ENCODE results near the gene NELFB.

The NELFB gene

GRCh38 chr9:137263506-137263905, 8.4 kb downstream of the NELFB start:
- intact Hi-C loops (cut with DNase I) = no loop called here
- no peak for DNase-seq

- intact Hi-C loops (cut with DNase I) = no loop called here
- no peak for DNase-seq
Observed at GRCh38 chr9:137264067-137264466, 8.9 kb downstream of the NELFB start.

- DNase-seq = peak in 1 of 10 donors; percentile 83
Observed at GRCh38 chr9:137265496-137266161, 10.5 kb downstream of the NELFB start.

GRCh38 chr9:137266162-137266527, 11.0 kb downstream of the NELFB start:
- peak in 1 of 10 donors; percentile 85 for DNase-seq
- intact Hi-C loops (cut with DNase I) = no loop called here

More at GRCh38 chr9:137265496-137266161, 10.5 kb downstream of the NELFB start:
- intact Hi-C loops (cut with DNase I) = no loop called here

- DNase-seq = peak in 1 of 10 donors; percentile 68
- intact Hi-C loops (cut with DNase I) = no loop called here
Observed at GRCh38 chr9:137266585-137267453, 11.7 kb downstream of the NELFB start.

- intact Hi-C loops (cut with DNase I) = no loop called here
- no peak for DNase-seq
Observed at GRCh38 chr9:137267933-137268355, 12.8 kb downstream of the NELFB start.

GRCh38 chr9:137268538-137269201, 13.5 kb downstream of the NELFB start:
- intact Hi-C loops (cut with DNase I) = no loop called here
- DNase-seq = no peak

- peak in 1 of 10 donors; percentile 72 for DNase-seq
- intact Hi-C loops (cut with DNase I) = no loop called here
Observed at GRCh38 chr9:137269231-137269772, 14.2 kb downstream of the NELFB start.

- DNase-seq = peak in 1 of 10 donors; percentile 79
Observed at GRCh38 chr9:137270929-137271695, 16.0 kb downstream of the NELFB start.

GRCh38 chr9:137271696-137272076, 16.6 kb downstream of the NELFB start:
- intact Hi-C loops (cut with DNase I) = no loop called here
- DNase-seq = no peak

More at GRCh38 chr9:137270929-137271695, 16.0 kb downstream of the NELFB start:
- intact Hi-C loops (cut with DNase I) = no loop called here

- intact Hi-C loops (cut with DNase I) = no loop called here
Observed at GRCh38 chr9:137272241-137273094, 17.3 kb downstream of the NELFB start.

GRCh38 chr9:137273095-137273490, 18.0 kb downstream of the NELFB start:
- intact Hi-C loops (cut with DNase I) = no loop called here
- DNase-seq = peak in 1 of 10 donors; percentile 44

More at GRCh38 chr9:137272241-137273094, 17.3 kb downstream of the NELFB start:
- DNase-seq = peak in 1 of 10 donors; percentile 74

GRCh38 chr9:137273611-137274320, 18.6 kb downstream of the NELFB start:
- intact Hi-C loops (cut with DNase I) = no loop called here

GRCh38 chr9:137275203-137275587, 20.1 kb downstream of the NELFB start:
- DNase-seq = peak in 1 of 10 donors; percentile 56
- intact Hi-C loops (cut with DNase I) = no loop called here

More at GRCh38 chr9:137273611-137274320, 18.6 kb downstream of the NELFB start:
- peak in 1 of 10 donors; percentile 81 for DNase-seq

- DNase-seq = peak in 1 of 10 donors; percentile 74
- intact Hi-C loops (cut with DNase I) = no loop called here
Observed at GRCh38 chr9:137275588-137276472, 20.7 kb downstream of the NELFB start.

GRCh38 chr9:137276473-137277328, 21.6 kb downstream of the NELFB start:
- intact Hi-C loops (cut with DNase I) = no loop called here
- DNase-seq = peak in 2 of 10 donors; percentile 16 to 82
